Neural cell (in vitro differentiated cells): ENCODE measurements around the gene CYP3A7.

Experiments
- CTCF ChIP-seq: fragments of 450-650 bp; IDR thresholded peaks from 2 replicates; pipeline ENCODE4 v1.5.1; 2014; ENCODE audit warnings: antibody characterized with exemption, mild to moderate bottlenecking, moderate library complexity; ENCODE audit not compliant: poor library complexity, severe bottlenecking
- POLR2AphosphoS5 ChIP-seq: IDR thresholded peaks from 2 replicates; pipeline ENCODE4 v1.6.1; 2012
- REST ChIP-seq: IDR thresholded peaks from 2 replicates; pipeline ENCODE4 v1.6.1; 2012; ENCODE audit warnings: borderline replicate concordance

- TF ChIP-seq CTCF (no peak), REST (no peak), POLR2AphosphoS5 (no peak)
Measured at GRCh38 chr7:99755085-99755484, 20.1 kb upstream of the CYP3A7 start.
